Measurements from ENCODE around the gene MAPK8IP3.
"Not testable (repeated sequence)": the region's sequence is repeated elsewhere in the genome, so short reads cannot be mapped to it uniquely, and the experiment has no call there.

Gene MAPK8IP3

DNA sequence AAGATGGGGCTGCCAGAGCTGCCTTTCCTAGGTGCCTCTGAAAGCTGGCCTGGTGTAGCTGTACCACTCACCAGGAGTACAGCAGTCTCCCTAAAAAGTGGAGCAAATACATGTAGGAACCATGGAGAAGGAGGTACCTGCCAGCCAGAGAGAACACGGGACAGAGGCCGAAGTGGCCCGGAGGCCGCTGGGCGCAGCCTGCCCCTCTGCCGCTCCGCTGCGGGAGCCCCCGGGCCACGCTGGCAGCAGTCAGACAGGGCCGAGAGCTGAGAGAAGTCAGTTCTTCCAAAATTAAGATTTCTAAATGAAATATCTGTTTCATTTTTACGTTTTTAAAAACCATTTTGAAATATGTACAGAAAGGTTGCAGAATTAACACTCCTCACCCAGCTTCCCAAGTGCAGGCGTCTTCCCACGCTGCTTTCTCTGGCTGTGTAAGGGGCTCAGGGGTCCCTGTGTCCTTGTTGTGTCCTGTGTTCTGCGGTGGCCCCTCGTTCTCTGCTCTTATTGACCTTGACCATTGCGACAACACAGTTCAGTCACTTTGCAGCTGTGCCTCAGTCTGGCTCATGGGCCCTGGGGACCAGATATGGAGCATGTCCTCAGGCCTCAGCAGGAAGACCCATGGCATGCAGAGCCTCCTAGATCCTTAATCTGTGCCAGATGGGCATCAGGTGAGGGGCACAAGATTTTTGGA, 5.0 kb downstream of the MAPK8IP3 start:
- DNase-seq (ENCODE audit: low read depth) = no peak
- TF ChIP-seq, protein P1, sequence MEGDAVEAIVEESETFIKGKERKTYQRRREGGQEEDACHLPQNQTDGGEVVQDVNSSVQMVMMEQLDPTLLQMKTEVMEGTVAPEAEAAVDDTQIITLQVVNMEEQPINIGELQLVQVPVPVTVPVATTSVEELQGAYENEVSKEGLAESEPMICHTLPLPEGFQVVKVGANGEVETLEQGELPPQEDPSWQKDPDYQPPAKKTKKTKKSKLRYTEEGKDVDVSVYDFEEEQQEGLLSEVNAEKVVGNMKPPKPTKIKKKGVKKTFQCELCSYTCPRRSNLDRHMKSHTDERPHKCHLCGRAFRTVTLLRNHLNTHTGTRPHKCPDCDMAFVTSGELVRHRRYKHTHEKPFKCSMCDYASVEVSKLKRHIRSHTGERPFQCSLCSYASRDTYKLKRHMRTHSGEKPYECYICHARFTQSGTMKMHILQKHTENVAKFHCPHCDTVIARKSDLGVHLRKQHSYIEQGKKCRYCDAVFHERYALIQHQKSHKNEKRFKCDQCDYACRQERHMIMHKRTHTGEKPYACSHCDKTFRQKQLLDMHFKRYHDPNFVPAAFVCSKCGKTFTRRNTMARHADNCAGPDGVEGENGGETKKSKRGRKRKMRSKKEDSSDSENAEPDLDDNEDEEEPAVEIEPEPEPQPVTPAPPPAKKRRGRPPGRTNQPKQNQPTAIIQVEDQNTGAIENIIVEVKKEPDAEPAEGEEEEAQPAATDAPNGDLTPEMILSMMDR (IDR thresholded peaks at IDR 0.05; ENCODE audit: control insufficient read depth, extremely low read depth, insufficient read depth) = no peak
- no peak overlapping the region for H3K4me3 ChIP-seq (ENCODE audit: low read depth, low read length)

- TF ChIP-seq, protein P1 (IDR thresholded peaks at IDR 0.05; ENCODE audit: control insufficient read depth, extremely low read depth, insufficient read depth) = no peak
- DNase-seq (ENCODE audit: low read depth) = no peak
- no peak overlapping the region for H3K4me3 ChIP-seq (ENCODE audit: low read depth, low read length)
Measured at GRCh38 chr16:1712791-1713261, 6.8 kb downstream of the MAPK8IP3 start.

- TF ChIP-seq, protein P1 (IDR thresholded peaks at IDR 0.05; ENCODE audit: control insufficient read depth, extremely low read depth, insufficient read depth) = no peak
- H3K4me3 ChIP-seq (ENCODE audit: low read depth, low read length) = no peak overlapping the region
- DNase-seq (ENCODE audit: low read depth) = no peak
Measured at GRCh38 chr16:1713331-1713730, 7.3 kb downstream of the MAPK8IP3 start.

DNA sequence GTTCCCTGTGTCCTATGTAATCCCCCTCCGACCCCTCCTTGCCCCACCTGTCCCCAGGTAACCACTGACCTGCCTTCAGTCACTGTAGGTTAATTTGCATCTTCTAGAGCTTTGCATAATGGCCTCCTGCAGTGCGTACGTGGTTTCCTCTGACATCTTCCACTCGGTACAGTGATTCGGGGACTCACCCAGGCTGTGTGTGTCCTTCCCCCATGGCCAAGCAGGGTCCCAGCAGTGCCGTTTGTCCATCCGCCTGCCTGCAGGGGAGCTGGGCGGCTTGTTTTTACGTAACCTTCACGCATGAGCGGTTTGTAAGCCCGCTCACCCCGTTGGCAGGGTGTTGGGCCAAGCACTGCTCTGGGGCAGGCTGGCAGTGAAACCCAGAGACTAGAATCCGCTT, 7.9 kb downstream of the MAPK8IP3 start:
- no peak for DNase-seq (ENCODE audit: low read depth)
- TF ChIP-seq, protein P1 (IDR thresholded peaks at IDR 0.05; ENCODE audit: control insufficient read depth, extremely low read depth, insufficient read depth) = no peak
- H3K4me3 ChIP-seq (ENCODE audit: low read depth, low read length) = no peak overlapping the region

DNA sequence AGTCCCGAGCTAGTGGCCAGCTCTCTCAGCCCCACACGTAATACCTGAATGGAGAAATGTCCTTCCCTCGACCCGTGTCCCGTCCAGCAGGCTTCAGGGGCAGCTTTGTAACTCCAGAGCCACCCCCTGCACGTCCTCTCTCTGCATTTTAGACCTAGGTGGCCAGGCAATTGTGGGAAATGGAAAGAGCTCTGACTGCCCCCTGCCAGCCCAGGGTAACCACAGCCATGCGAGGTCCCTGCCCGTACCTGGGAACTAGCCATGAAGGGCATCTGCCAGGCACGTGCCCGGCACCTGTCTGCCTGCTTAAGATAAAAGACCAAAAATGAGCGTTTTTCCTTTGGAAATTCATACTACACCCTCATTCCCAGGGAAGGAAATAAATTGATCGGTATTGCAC, 9.2 kb downstream of the MAPK8IP3 start:
- no peak overlapping the region for H3K4me3 ChIP-seq (ENCODE audit: low read depth, low read length)
- DNase-seq (ENCODE audit: low read depth) = no peak
- TF ChIP-seq, protein P1 (IDR thresholded peaks at IDR 0.05; ENCODE audit: control insufficient read depth, extremely low read depth, insufficient read depth) = no peak

GRCh38 chr16:1718236-1718635, 12.2 kb downstream of the MAPK8IP3 start:
- H3K4me3 ChIP-seq (ENCODE audit: low read depth, low read length); DNase-seq (ENCODE audit: low read depth): not testable (repeated sequence)

- H3K4me3 ChIP-seq (ENCODE audit: low read depth, low read length) = not testable (repeated sequence)
- DNase-seq (ENCODE audit: low read depth) = peak; percentile 59
Measured at GRCh38 chr16:1719559-1720229, 13.7 kb downstream of the MAPK8IP3 start.

GRCh38 chr16:1721372-1721771, 15.4 kb downstream of the MAPK8IP3 start:
- H3K4me3 ChIP-seq (ENCODE audit: low read depth, low read length) = no peak overlapping the region
- TF ChIP-seq, protein P1 (IDR thresholded peaks at IDR 0.05; ENCODE audit: control insufficient read depth, extremely low read depth, insufficient read depth) = no peak
- DNase-seq (ENCODE audit: low read depth) = no peak

Data from LNCaP clone FGC (cell line).